Spinal cord (tissue), 10 donors: ENCODE data around the gene FBXL7. TPM values are rescaled to one million over a fixed set of nuclear protein-coding genes. Genes with fewer than 3 reads are reported as not detected.

ENCODE experiments used
- DNase-seq, 6 donors: peaks; one replicate each; pipeline versions ENCODE4 v3.0.0 to v3.0.0-alpha.2; 2013 to 2015; ENCODE audit warnings: low spot score in 6 of 6, low read depth in 4 of 6
- H3K27ac ChIP-seq: one replicate; pipeline ENCODE4 v1.5.1; 2013; ENCODE audit warnings: low read depth, low read length, control low read depth
- H3K27me3 ChIP-seq: one replicate; pipeline ENCODE4 v1.6.1; 2013; ENCODE audit warnings: low read length; ENCODE audit not compliant: control insufficient read depth, insufficient read depth
- H3K36me3 ChIP-seq: one replicate; pipeline ENCODE4 v1.6.1; 2013; ENCODE audit warnings: low read length; ENCODE audit not compliant: control insufficient read depth, insufficient read depth
- H3K4me1 ChIP-seq: one replicate; pipeline ENCODE4 v1.6.1; 2013; ENCODE audit warnings: low read length; ENCODE audit not compliant: control insufficient read depth, insufficient read depth
- H3K4me3 ChIP-seq: one replicate; pipeline ENCODE4 v1.5.1; 2013; ENCODE audit warnings: low read depth, low read length, control low read depth
- H3K9me3 ChIP-seq: one replicate; pipeline ENCODE4 v1.6.1; 2013; ENCODE audit warnings: low read length; ENCODE audit not compliant: control insufficient read depth, insufficient read depth
- WGBS: methylation state at CpG from one replicate; pipeline ENCODE4 v1.1.5; 2013; ENCODE audit warnings: missing lambda C conversion rate; ENCODE audit not compliant: insufficient coverage; 5-methylcytosine and 5-hydroxymethylcytosine counted together
- polyA plus RNA-seq, 2 donors: library from polyadenylated mRNA; unstranded; fragments of 120-200 nt; gene quantifications; one replicate each; pipeline ENCODE4 v1.2.1, GENCODE V29; 2013; ENCODE audit not compliant: insufficient read length in 2 of 2
- total RNA-seq, 2 donors: library from RNA; depleted of rRNA in 1 of 2; stranded (reverse); fragments of 120-200 nt in 1 of 2; fragments of >200 nt in 1 of 2; gene quantifications; one replicate each; pipeline versions ENCODE4 v1.2.3 to v1.2.4, GENCODE V29; 2013 to 2014
- donor health status: healthy.

The FBXL7 gene
- total and polyA plus RNA-seq, 4 donors, result 6.9 to 29.8 (median 24.8) TPM

GRCh38 chr5:15475367-15475766, 24.6 kb upstream of the FBXL7 start:
- DNase-seq, result no peak
- H3K36me3 ChIP-seq, result no peaks in the 10 kb centered on the region
- no peaks in the 10 kb centered on the region for H3K9me3 ChIP-seq
- no peak overlapping the region for H3K4me3 ChIP-seq
- 94% methylated on average over 3 of the region's 7 CpGs for WGBS
- H3K27ac ChIP-seq, result no peak overlapping the region
- H3K27me3 ChIP-seq, result no peaks in the 10 kb centered on the region
- H3K4me1 ChIP-seq, result no peaks in the 10 kb centered on the region

GRCh38 chr5:15476977-15477376, 23.0 kb upstream of the FBXL7 start:
- Histone ChIP-seq H3K4me3 (no peak overlapping the region), H3K27ac (no peak overlapping the region), H3K27me3 (no peaks in the 10 kb centered on the region), H3K36me3 (no peaks in the 10 kb centered on the region), H3K9me3 (no peaks in the 10 kb centered on the region), H3K4me1 (no peaks in the 10 kb centered on the region)
- DNase-seq, result no peak
- no CpG with 5 or more reads among the region's 3 CpGs for WGBS

- Histone ChIP-seq H3K4me3 (no peak overlapping the region), H3K9me3 (no peaks in the 10 kb centered on the region), H3K4me1 (no peaks in the 10 kb centered on the region), H3K36me3 (no peaks in the 10 kb centered on the region), H3K27me3 (no peaks in the 10 kb centered on the region), H3K27ac (no peak overlapping the region)
- WGBS, result no CpG with 5 or more reads among the region's 2 CpGs
- no peak for DNase-seq
Measured at GRCh38 chr5:15480436-15480835, 19.5 kb upstream of the FBXL7 start.

- H3K4me3 ChIP-seq, result no peak overlapping the region
- no peaks in the 10 kb centered on the region for H3K4me1 ChIP-seq
- no peaks in the 10 kb centered on the region for H3K27me3 ChIP-seq
- WGBS, result 100% methylated on average over 1 of the region's 4 CpGs
- no peaks in the 10 kb centered on the region for H3K9me3 ChIP-seq
- no peak overlapping the region for H3K27ac ChIP-seq
- no peaks in the 10 kb centered on the region for H3K36me3 ChIP-seq
- no peak for DNase-seq
Measured at GRCh38 chr5:15483351-15484097, 16.5 kb upstream of the FBXL7 start.

- no peak for DNase-seq
- WGBS, result 94% methylated on average over 2 of the region's 2 CpGs
- H3K27me3 ChIP-seq, result no peaks in the 10 kb centered on the region
- no peak overlapping the region for H3K4me3 ChIP-seq
- no peaks in the 10 kb centered on the region for H3K9me3 ChIP-seq
- no peaks in the 10 kb centered on the region for H3K36me3 ChIP-seq
- H3K27ac ChIP-seq, result no peak overlapping the region
- no peaks in the 10 kb centered on the region for H3K4me1 ChIP-seq
Measured at GRCh38 chr5:15487228-15487627, 12.8 kb upstream of the FBXL7 start.

- 79% methylated on average over 4 of the region's 5 CpGs for WGBS
- H3K4me3 ChIP-seq, result no peak overlapping the region
- no peaks in the 10 kb centered on the region for H3K4me1 ChIP-seq
- H3K36me3 ChIP-seq, result no peaks in the 10 kb centered on the region
- no peaks in the 10 kb centered on the region for H3K27me3 ChIP-seq
- DNase-seq, result no peak
- no peaks in the 10 kb centered on the region for H3K9me3 ChIP-seq
- no peak overlapping the region for H3K27ac ChIP-seq
Measured at GRCh38 chr5:15489571-15490235, 10.3 kb upstream of the FBXL7 start.

- no peak overlapping the region for H3K27ac ChIP-seq
- no peak for DNase-seq
- WGBS, result no CpG with 5 or more reads among the region's 1 CpG
- H3K4me1 ChIP-seq, result no peaks in the 10 kb centered on the region
- H3K27me3 ChIP-seq, result peaks cover 3% of the 10 kb centered on the region
- H3K4me3 ChIP-seq, result no peak overlapping the region
- H3K9me3 ChIP-seq, result no peaks in the 10 kb centered on the region
- no peaks in the 10 kb centered on the region for H3K36me3 ChIP-seq
Measured at GRCh38 chr5:15492545-15492944, 7.4 kb upstream of the FBXL7 start.

- Histone ChIP-seq H3K36me3 (no peaks in the 10 kb centered on the region), H3K27me3 (peaks cover 3% of the 10 kb centered on the region), H3K9me3 (no peaks in the 10 kb centered on the region), H3K4me1 (no peaks in the 10 kb centered on the region), H3K27ac (no peak overlapping the region), H3K4me3 (no peak overlapping the region)
- 91% methylated on average over 4 of the region's 5 CpGs for WGBS
- DNase-seq, result no peak
Measured at GRCh38 chr5:15493501-15493900, 6.5 kb upstream of the FBXL7 start.

- Histone ChIP-seq H3K9me3 (no peaks in the 10 kb centered on the region), H3K4me3 (no peak overlapping the region), H3K27me3 (peaks cover 3% of the 10 kb centered on the region), H3K36me3 (no peaks in the 10 kb centered on the region), H3K4me1 (peaks cover 4% of the 10 kb centered on the region), H3K27ac (no peak overlapping the region)
- DNase-seq, result peak in 2 of 6 donors; percentile 46 to 63
- 71% methylated on average over 3 of the region's 6 CpGs for WGBS
Measured at GRCh38 chr5:15495026-15495425, 5.0 kb upstream of the FBXL7 start.

- no peaks in the 10 kb centered on the region for H3K9me3 ChIP-seq
- peaks cover 3% of the 10 kb centered on the region for H3K27me3 ChIP-seq
- no peak overlapping the region for H3K27ac ChIP-seq
- H3K4me1 ChIP-seq, result peaks cover 4% of the 10 kb centered on the region
- 80% methylated on average over 1 of the region's 3 CpGs for WGBS
- no peak overlapping the region for H3K4me3 ChIP-seq
- no peaks in the 10 kb centered on the region for H3K36me3 ChIP-seq
- DNase-seq, result no peak
Measured at GRCh38 chr5:15496886-15497285, 3.1 kb upstream of the FBXL7 start.
